Endothelial cell of umbilical vein (primary cell): Measurements from ENCODE around the gene CACNA1E. TPM values are rescaled to one million over a fixed set of nuclear protein-coding genes. Genes with fewer than 3 reads are reported as not detected.

Experiments
- BruUV-seq: library from RNA; stranded (reverse); fragments of 400-500 nt; replicated peaks from 2 replicates; lab custom pipeline; 2021; lab: Mats Ljungman, UMichigan
- CTCF ChIA-PET: fragments of 300-600, 350-600 bp; sonication (Branson Sonifier 250); formaldehyde crosslinking; loops from one replicate; lab custom pipeline; 2021; ENCODE audit warnings: antibody characterized with exemption, inconsistent platforms; lab: Charles Lee
- POLR2A ChIA-PET: fragments of 300-600, 350-600 bp; sonication (Branson Sonifier 250); formaldehyde crosslinking; loops from one replicate; lab custom pipeline; 2021; ENCODE audit warnings: antibody characterized with exemption, inconsistent platforms; lab: Charles Lee
- DNase-seq: peaks from one replicate; pipeline ENCODE4 v3.0.0-alpha.2; 2011; ENCODE audit warnings: low read depth, low spot score
- FAIRE-seq: peaks from 2 replicates; lab custom pipeline; 2011; peaks lifted over from hg19 to GRCh38; lab: Jason Lieb, UNC
- H2AFZ ChIP-seq: 2 replicates; pipeline ENCODE4 v1.6.0; 2012; ENCODE audit warnings: low read depth, low read length, control low read depth, inconsistent platforms
- H3K27ac ChIP-seq: 2 replicates; pipeline ENCODE4 v1.5.1; 2011; ENCODE audit warnings: low read depth, mild to moderate bottlenecking, control low read depth, low read length, moderate library complexity; ENCODE audit not compliant: insufficient read depth
- H3K27me3 ChIP-seq, 2 experiments: 2 replicates each; pipeline versions ENCODE4 v1.6.0 to v1.6.1; 2011; ENCODE audit warnings: low read length in 2 of 2, mixed read lengths in 1 of 2; ENCODE audit not compliant: control insufficient read depth in 2 of 2, insufficient read depth in 2 of 2
- H3K36me3 ChIP-seq, 2 experiments: 2 replicates in 1 of 2; 3 replicates in 1 of 2; pipeline ENCODE4 v1.5.1; 2011; ENCODE audit warnings: low read length in 2 of 2, mild to moderate bottlenecking in 1 of 2, moderate library complexity in 1 of 2; ENCODE audit not compliant: control insufficient read depth in 2 of 2, insufficient read depth in 2 of 2; ENCODE audit errors: extremely low read depth in 1 of 2
- H3K4me1 ChIP-seq: 3 replicates; pipeline ENCODE4 v1.5.1; 2011; ENCODE audit warnings: mild to moderate bottlenecking, low read length; ENCODE audit not compliant: control insufficient read depth, insufficient read depth; ENCODE audit errors: extremely low read depth
- H3K4me2 ChIP-seq: 2 replicates; pipeline ENCODE4 v1.6.1; 2011; ENCODE audit warnings: low read length, control low read depth, mixed read lengths; ENCODE audit not compliant: insufficient read depth
- H3K4me3 ChIP-seq, 3 experiments: fragments of 200-600 bp in 1 of 3; sonication (generic), shearing (Covaris generic) in 1 of 3; replicated peaks in 1 of 3; 2 replicates each; pipeline ENCODE4 v1.5.1; 2011 to 2016; ENCODE audit warnings: control low read depth in 3 of 3, low read length in 3 of 3, mild to moderate bottlenecking in 2 of 3, inconsistent platforms in 1 of 3, low read depth in 1 of 3, moderate library complexity in 1 of 3; ENCODE audit not compliant: insufficient read depth in 1 of 3
- H3K79me2 ChIP-seq: 2 replicates; pipeline ENCODE4 v1.6.0; 2012; ENCODE audit warnings: low read length, inconsistent platforms; ENCODE audit not compliant: control insufficient read depth, insufficient read depth
- H3K9ac ChIP-seq: replicated peaks from 2 replicates; pipeline ENCODE3; 2011; ENCODE audit warnings: low read length, control low read depth; ENCODE audit not compliant: insufficient read depth; ENCODE audit errors: extremely low read depth
- H3K9me1 ChIP-seq: replicated peaks from 3 replicates; pipeline ENCODE4 v1.6.0; 2011; ENCODE audit warnings: mild to moderate bottlenecking, low read length; ENCODE audit not compliant: control insufficient read depth, insufficient read depth; ENCODE audit errors: extremely low read depth
- H3K9me3 ChIP-seq: replicated peaks from 2 replicates; pipeline ENCODE4 v1.5.1; 2012; ENCODE audit warnings: low read length, inconsistent platforms; ENCODE audit not compliant: control insufficient read depth, insufficient read depth
- H4K20me1 ChIP-seq: replicated peaks from 2 replicates; pipeline ENCODE3; 2011; ENCODE audit warnings: mild to moderate bottlenecking, low read length; ENCODE audit not compliant: control insufficient read depth, insufficient read depth; ENCODE audit errors: extremely low read depth
- CTCF ChIP-seq, 2 donors: IDR thresholded peaks; 1 replicate in 1 of 2; 2 replicates in 1 of 2; pipeline ENCODE4 v1.5.1; 2011; ENCODE audit warnings: low read length in 2 of 2, mild to moderate bottlenecking in 2 of 2, moderate library complexity in 2 of 2, control low read depth in 1 of 2, inconsistent platforms in 1 of 2, low read depth in 1 of 2; ENCODE audit not compliant: insufficient read depth in 1 of 2; ENCODE audit errors: extremely low read depth in 1 of 2
- EZH2 ChIP-seq: IDR thresholded peaks from 2 replicates; pipeline ENCODE4 v1.6.1; 2012; ENCODE audit warnings: borderline replicate concordance, low read depth, mild to moderate bottlenecking, moderate library complexity, low read length, inconsistent platforms; ENCODE audit not compliant: severe bottlenecking
- FOS ChIP-seq: IDR thresholded peaks from 2 replicates; pipeline ENCODE4 v1.6.1; 2011; ENCODE audit warnings: mild to moderate bottlenecking, low read length, moderate library complexity, borderline replicate concordance; ENCODE audit not compliant: insufficient read depth
- GATA2 ChIP-seq: IDR thresholded peaks from 2 replicates; pipeline ENCODE4 v1.7.0; 2011; ENCODE audit warnings: low read depth, mild to moderate bottlenecking, moderate library complexity, mixed read lengths, low read length; ENCODE audit not compliant: insufficient read length, insufficient read depth
- JUN ChIP-seq: IDR thresholded peaks from 2 replicates; pipeline ENCODE4 v1.6.1; 2011; ENCODE audit warnings: borderline replicate concordance, low read depth; ENCODE audit not compliant: insufficient read length, insufficient read depth
- MAX ChIP-seq: IDR thresholded peaks from 2 replicates; pipeline ENCODE4 v1.6.1; 2011; ENCODE audit not compliant: insufficient read depth, insufficient read length
- MYC ChIP-seq: IDR thresholded peaks from one replicate; pipeline ENCODE4 v1.6.1; 2011; ENCODE audit warnings: mild to moderate bottlenecking, low read depth, low read length
- POLR2A ChIP-seq: IDR thresholded peaks from 2 replicates; pipeline ENCODE4 v1.6.1; 2012; ENCODE audit warnings: low read depth, mild to moderate bottlenecking, control low read depth, low read length
- POLR2AphosphoS5 ChIP-seq: IDR thresholded peaks from 2 replicates; pipeline ENCODE4 v1.6.1; 2012; ENCODE audit warnings: low read depth, mild to moderate bottlenecking, control low read depth, low read length, moderate library complexity; ENCODE audit not compliant: insufficient read depth
- dilution Hi-C: fragments of 300-500 bp; cut with MboI; formaldehyde crosslinking; loops from one replicate; pipeline ENCODE4 v1.15.0; 2019; ENCODE audit warnings: low sequenced_read_pairs; ENCODE audit not compliant: extremely low pct_ligation_motif_present
- intact Hi-C: fragments of 100-400 bp; cut with micrococcal nuclease; formaldehyde crosslinking; loops from one replicate; pipeline ENCODE4 v1.10.0; 2022
- polyA plus RNA-seq, 4 experiments: library from polyadenylated mRNA; depleted of rRNA in 3 of 4; stranded (reverse) in 3 of 4; unstranded in 1 of 4; fragments of >200 nt; gene quantifications; 2 replicates each; pipeline versions ENCODE4 v1.2.1 to v1.2.3, GENCODE V29; 2011 to 2012; ENCODE audit warnings: missing spikeins in 1 of 4
- total RNA-seq: library from RNA; stranded (reverse); gene quantifications from 2 replicates; pipeline ENCODE4 v1.2.3, GENCODE V29; 2021

The CACNA1E gene
- total and polyA plus RNA-seq, 2 donors (not counting 3 experiments of a cell fraction or from before 2014, with no cell fraction given) = not detected

DNA sequence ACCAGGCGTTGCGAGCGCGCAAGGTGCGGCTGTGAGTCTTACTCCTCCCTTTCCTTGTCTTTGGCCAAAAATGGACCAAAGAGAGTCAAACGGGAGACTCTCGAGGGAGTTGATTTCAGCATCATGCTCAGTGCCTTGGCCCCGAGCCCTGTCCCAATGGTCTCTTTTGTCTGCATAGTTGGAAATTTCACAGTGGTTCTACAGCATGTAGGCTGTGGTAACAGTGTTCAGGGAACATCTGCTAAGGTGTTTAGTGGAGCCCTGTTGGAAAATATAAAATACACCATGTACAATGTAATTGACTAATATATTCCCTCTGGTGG, 2.7 kb downstream of the CACNA1E start:
- Histone ChIP-seq H3K4me2 (no peak overlapping the region), H3K79me2 (no peaks in the 10 kb centered on the region), H3K4me1 (no peaks in the 10 kb centered on the region), H3K4me3 (no peak overlapping the region), H3K9me1 (no peaks in the 10 kb centered on the region), H3K27ac (no peak overlapping the region), H3K27me3 (peaks cover 31 to 47% of the 10 kb centered on the region in 2 experiments), H3K9me3 (no peaks in the 10 kb centered on the region), H3K36me3 (no peaks in the 10 kb centered on the region), H2AFZ (no peak overlapping the region), H4K20me1 (no peaks in the 10 kb centered on the region), H3K9ac (no peak overlapping the region)
- BruUV-seq = no TSS peak
- TF ChIP-seq JUN (no peak), GATA2 (no peak), EZH2 (no peak), POLR2AphosphoS5 (no peak), POLR2A (no peak), FOS (no peak), MYC (no peak), MAX (no peak), CTCF (IDR thresholded peaks at IDR 0.05; ENCODE audit: extremely low read depth in 1 of 2, insufficient read depth in 1 of 2, low read depth in 1 of 2, low read length in 2 of 2) (no peak)
- DNase-seq (no peak), FAIRE-seq (no peak)
- CTCF ChIA-PET = no interaction called here
- intact Hi-C loops (no loop called here), dilution Hi-C loops (no loop called here)
- POLR2A ChIA-PET = no interaction called here
